Measurements from ENCODE around the gene ZBTB44.
A peak's percentile ranks its signal among the peaks of the same experiment; 100 is the strongest.

Gene ZBTB44

DNA sequence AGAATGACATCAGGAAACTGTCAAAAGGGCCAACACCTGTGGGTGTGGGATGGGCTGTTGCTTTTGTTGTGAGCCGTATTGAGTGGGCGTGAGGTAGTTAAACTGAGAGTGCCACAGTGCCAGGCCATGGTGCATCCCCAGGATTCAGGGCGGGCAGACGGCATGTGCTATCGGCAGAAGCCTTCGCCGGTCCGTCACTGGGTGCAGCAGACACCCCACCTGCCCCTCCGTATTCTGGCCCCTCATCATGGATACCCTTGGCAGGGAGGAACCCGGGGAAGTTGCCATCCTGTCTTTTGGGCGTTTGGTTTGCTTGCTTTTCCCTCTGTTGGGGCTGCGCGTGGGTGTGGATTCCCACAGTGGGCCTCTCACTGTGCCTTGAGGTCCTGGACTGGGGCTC, 127.6 kb downstream of the ZBTB44 start:
- no peak overlapping the region for H3K4me3 ChIP-seq (ENCODE audit: low read depth, low read length)
- DNase-seq (ENCODE audit: low read depth, low spot score), result no peak
- CTCF ChIA-PET, result no interaction called here
- TF ChIP-seq, protein P1, sequence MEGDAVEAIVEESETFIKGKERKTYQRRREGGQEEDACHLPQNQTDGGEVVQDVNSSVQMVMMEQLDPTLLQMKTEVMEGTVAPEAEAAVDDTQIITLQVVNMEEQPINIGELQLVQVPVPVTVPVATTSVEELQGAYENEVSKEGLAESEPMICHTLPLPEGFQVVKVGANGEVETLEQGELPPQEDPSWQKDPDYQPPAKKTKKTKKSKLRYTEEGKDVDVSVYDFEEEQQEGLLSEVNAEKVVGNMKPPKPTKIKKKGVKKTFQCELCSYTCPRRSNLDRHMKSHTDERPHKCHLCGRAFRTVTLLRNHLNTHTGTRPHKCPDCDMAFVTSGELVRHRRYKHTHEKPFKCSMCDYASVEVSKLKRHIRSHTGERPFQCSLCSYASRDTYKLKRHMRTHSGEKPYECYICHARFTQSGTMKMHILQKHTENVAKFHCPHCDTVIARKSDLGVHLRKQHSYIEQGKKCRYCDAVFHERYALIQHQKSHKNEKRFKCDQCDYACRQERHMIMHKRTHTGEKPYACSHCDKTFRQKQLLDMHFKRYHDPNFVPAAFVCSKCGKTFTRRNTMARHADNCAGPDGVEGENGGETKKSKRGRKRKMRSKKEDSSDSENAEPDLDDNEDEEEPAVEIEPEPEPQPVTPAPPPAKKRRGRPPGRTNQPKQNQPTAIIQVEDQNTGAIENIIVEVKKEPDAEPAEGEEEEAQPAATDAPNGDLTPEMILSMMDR (IDR thresholded peaks at IDR 0.05; ENCODE audit: insufficient read depth, low read length, missing control alignments), result no peak
- POLR2A ChIA-PET, result no interaction called here

DNA sequence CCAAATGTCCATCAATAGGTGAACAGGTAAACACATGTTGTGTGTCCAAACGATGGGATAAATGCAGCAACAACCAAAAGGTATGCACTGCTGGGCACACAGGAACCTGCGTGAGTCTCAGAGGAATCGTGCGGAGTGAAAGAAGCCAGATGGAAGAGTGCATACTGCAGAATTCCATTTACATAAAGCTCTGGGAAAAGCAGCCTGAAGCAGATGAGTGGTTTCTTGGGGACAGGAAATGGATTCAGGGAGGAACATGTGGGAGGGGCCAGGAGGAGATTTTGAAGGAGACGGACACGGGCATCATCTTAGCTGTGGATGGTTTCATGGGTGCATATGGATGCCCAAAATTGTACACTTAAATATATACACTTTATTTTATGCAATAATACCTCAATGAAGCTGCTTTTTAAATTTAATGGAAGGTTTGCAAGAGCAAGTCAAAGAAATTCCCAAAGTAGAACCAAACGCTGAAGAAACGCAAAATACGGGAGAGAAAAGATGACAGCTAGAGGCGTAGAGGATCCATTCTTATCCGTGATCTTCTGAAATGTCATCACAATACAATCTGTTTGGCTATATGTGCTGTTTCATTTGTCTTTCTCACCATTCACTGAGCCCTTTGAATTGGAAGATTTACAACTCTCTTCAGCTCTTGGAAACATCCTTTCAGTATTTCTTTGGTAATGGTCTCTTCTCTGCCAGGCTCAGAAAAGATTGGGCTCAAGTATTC, 130.7 kb downstream of the ZBTB44 start:
- ChIA-PET CTCF (interaction anchor here (1.1 kb wide), 1 partner anchor 29 kb away, joined by 3 read pairs; no protein-coding TSS in a partner anchor), POLR2A (no interaction called here)
- no peak for DNase-seq (ENCODE audit: low read depth, low spot score)
- TF ChIP-seq, protein P1 (IDR thresholded peaks at IDR 0.05; ENCODE audit: insufficient read depth, low read length, missing control alignments), result no peak
- H3K4me3 ChIP-seq (ENCODE audit: low read depth, low read length), result no peak overlapping the region

DNA sequence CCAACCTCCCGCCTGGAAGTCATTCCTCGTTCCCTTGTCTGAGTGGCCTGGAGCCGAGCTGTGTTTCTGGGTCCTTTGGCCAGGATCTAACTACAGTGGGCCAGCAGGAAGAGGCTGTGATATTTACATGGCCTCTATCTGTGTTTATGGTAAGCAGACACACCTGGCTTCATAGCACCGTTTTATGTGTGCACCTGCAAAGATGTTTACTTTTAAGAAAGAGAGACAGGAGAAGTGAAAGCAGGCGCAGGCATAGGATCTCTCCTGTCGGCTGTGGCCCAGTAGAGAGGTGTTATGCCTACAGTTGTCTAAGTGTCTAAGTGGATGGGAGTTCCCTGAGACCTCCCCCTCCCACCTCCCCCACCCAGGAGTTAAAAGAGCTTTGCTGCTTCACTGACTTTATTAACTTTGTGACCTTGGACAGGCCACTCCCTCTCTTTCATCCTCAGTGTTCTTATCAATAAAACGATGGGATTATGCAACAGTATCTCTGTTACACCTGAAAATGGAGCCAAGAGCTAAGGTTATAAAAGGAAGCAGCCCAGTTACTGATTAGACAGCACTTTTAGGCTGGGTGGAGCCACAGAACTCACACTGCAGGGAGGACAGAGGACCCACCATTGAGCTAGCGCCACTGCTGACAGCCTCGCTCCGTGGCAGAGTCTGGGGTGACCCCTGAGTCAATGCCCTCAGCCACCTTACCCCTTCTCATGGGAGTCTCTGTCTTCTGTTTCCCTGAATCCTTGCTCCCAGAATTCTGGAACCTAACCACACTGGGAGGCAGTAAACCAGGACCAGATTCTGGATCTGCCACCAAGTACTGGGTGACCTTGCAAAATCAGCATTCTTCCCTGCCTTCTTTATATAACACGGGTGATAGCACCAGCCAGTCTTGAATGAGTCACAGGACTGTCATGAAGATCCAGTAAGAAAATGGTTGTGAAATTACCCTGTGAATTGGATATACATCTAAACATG, 133.1 kb downstream of the ZBTB44 start:
- POLR2A ChIA-PET, result no interaction called here
- DNase-seq (ENCODE audit: low read depth, low spot score), result peak; percentile 51
- TF ChIP-seq, protein P1 (IDR thresholded peaks at IDR 0.05; ENCODE audit: insufficient read depth, low read length, missing control alignments), result no peak
- H3K4me3 ChIP-seq (ENCODE audit: low read depth, low read length), result no peak overlapping the region
- CTCF ChIA-PET, result no interaction called here

DNA sequence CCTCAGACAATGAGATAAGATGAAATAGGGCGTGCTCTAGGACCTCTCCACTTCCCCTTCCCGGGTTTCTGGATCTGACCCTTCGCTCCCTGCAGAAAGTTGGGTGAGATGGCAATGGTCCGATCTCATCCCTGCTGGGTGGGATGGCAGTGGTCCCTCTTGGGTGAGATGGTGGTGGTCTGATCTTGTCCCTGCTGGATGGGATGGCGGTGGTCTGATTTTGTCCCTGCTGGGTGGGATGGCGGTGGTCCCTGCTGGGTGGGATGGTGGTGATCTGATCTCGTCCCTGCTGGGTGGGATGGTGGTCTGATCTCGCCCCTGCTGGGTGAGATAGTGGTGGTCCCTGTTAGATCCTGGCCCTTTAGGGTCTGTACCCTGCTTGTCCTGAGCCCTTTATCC, 133.8 kb downstream of the ZBTB44 start:
- ChIA-PET POLR2A (no interaction called here), CTCF (no interaction called here)
- no peak overlapping the region for H3K4me3 ChIP-seq (ENCODE audit: low read depth, low read length)
- TF ChIP-seq, protein P1 (IDR thresholded peaks at IDR 0.05; ENCODE audit: insufficient read depth, low read length, missing control alignments), result no peak
- no peak for DNase-seq (ENCODE audit: low read depth, low spot score)

DNA sequence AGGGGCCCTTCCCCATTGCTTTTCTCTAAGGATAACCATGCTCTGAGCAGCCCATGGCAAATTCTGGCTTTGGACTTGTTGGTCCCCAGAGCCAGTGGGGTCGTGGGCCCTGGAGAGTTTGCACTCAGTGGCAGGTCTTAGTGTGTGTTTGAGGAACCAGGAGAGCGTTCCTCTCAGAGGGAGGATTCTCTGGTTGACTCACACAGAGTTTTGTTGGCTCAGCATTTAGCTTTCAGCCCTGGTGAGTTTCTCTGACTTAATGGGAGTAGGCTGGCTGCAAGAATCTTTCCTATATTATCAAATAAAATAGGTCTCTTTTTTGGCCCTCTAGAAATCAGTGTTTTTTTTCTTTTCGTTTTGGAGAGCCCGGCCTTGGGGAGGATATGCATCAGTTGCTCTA, 134.2 kb downstream of the ZBTB44 start:
- TF ChIP-seq, protein P1 (IDR thresholded peaks at IDR 0.05; ENCODE audit: insufficient read depth, low read length, missing control alignments), result no peak
- ChIA-PET CTCF (no interaction called here), POLR2A (no interaction called here)
- no peak for DNase-seq (ENCODE audit: low read depth, low spot score)
- no peak overlapping the region for H3K4me3 ChIP-seq (ENCODE audit: low read depth, low read length)
